Colonic mucosa (tissue), 4 donors: ENCODE results near the gene BMPER. TPM values are rescaled to one million over a fixed set of nuclear protein-coding genes. Genes with fewer than 3 reads are reported as not detected.

Source experiments
- DNase-seq: peaks from one replicate; pipeline ENCODE4 v3.0.0-alpha.2; 2020
- H3K27ac ChIP-seq: fragments of 200-600 bp; one replicate; pipeline ENCODE4 v1.8.0; 2021
- H3K27me3 ChIP-seq: fragments of 200-600 bp; one replicate; pipeline ENCODE4 v1.8.0; 2021
- H3K36me3 ChIP-seq: fragments of 200-600 bp; one replicate; pipeline ENCODE4 v1.8.0; 2021
- H3K4me1 ChIP-seq: fragments of 200-600 bp; one replicate; pipeline ENCODE4 v1.8.0; 2021; ENCODE audit warnings: mild to moderate bottlenecking
- H3K4me3 ChIP-seq: fragments of 200-600 bp; one replicate; pipeline ENCODE4 v1.8.0; 2021
- H3K9ac ChIP-seq, 2 donors: one replicate each; pipeline ENCODE4 v1.7.0; 2013; ENCODE audit warnings: control low read depth in 2 of 2, low read depth in 2 of 2, low read length in 2 of 2
- H3K9me3 ChIP-seq: fragments of 200-600 bp; one replicate; pipeline ENCODE4 v1.8.0; 2021
- CTCF ChIP-seq: fragments of 200-600 bp; IDR thresholded peaks from one replicate; pipeline ENCODE4 v1.8.0; 2022; ENCODE audit warnings: antibody characterized with exemption, mild to moderate bottlenecking
- intact Hi-C: fragments of 100-400 bp; cut with DNase I; formaldehyde crosslinking; loops from one replicate; pipeline ENCODE4 v1.14.1; 2022
- total RNA-seq, 2 donors: library from RNA; stranded (reverse); fragmentation: NEBNext Ultra II Directional in 1 of 2; extraction: Animal tissue kit (Norgen Biotek cat#: 25700) in 1 of 2; gene quantifications; one replicate each; pipeline ENCODE4 v1.2.1, GENCODE V29; 2021
- donor health status: healthy.
- donor health status: DM: no; HTN: no; CAD: no.
- donor health status: DM: no; HTN: no; CAD: no.

BMPER gene
- total RNA-seq, 2 donors from 2014 or later, result 0.85 to 1.3 TPM

GRCh38 chr7:33940503-33940902 lies 35.2 kb downstream of the BMPER start:
- Histone ChIP-seq H3K4me1 (no peaks in the 10 kb centered on the region), H3K27ac (no peak overlapping the region), H3K9ac (no peak overlapping the region), H3K9me3 (no peaks in the 10 kb centered on the region), H3K36me3 (no peaks in the 10 kb centered on the region), H3K27me3 (no peaks in the 10 kb centered on the region), H3K4me3 (no peak overlapping the region)
- no peak for DNase-seq
- TF ChIP-seq CTCF, result no peak
- intact Hi-C loops, result no loop called here

GRCh38 chr7:33941418-33941817 lies 36.1 kb downstream of the BMPER start:
- H3K27me3 ChIP-seq, result no peaks in the 10 kb centered on the region
- intact Hi-C loops, result no loop called here
- H3K9me3 ChIP-seq, result no peaks in the 10 kb centered on the region
- H3K36me3 ChIP-seq, result no peaks in the 10 kb centered on the region
- DNase-seq, result no peak
- H3K27ac ChIP-seq, result no peak overlapping the region
- no peaks in the 10 kb centered on the region for H3K4me1 ChIP-seq
- no peak overlapping the region for H3K4me3 ChIP-seq
- no peak overlapping the region for H3K9ac ChIP-seq
- TF ChIP-seq CTCF, result no peak

- no peak for DNase-seq
- Histone ChIP-seq H3K27ac (no peak overlapping the region), H3K27me3 (no peaks in the 10 kb centered on the region), H3K9me3 (no peaks in the 10 kb centered on the region), H3K36me3 (no peaks in the 10 kb centered on the region), H3K4me3 (no peak overlapping the region), H3K9ac (no peak overlapping the region), H3K4me1 (no peaks in the 10 kb centered on the region)
- intact Hi-C loops, result no loop called here
- TF ChIP-seq CTCF, result no peak
These were observed 40.9 kb downstream of the BMPER start for GRCh38 chr7:33946094-33946699.

GRCh38 chr7:33950047-33950714 lies 44.8 kb downstream of the BMPER start:
- H3K9me3 ChIP-seq, result no peaks in the 10 kb centered on the region
- intact Hi-C loops, result no loop called here
- no peak for TF ChIP-seq CTCF

GRCh38 chr7:33952824-33953223 lies 47.5 kb downstream of the BMPER start:
- Histone ChIP-seq H3K4me1 (no peaks in the 10 kb centered on the region), H3K36me3 (no peaks in the 10 kb centered on the region), H3K27me3 (no peaks in the 10 kb centered on the region), H3K27ac (no peak overlapping the region), H3K9me3 (no peaks in the 10 kb centered on the region), H3K4me3 (no peak overlapping the region), H3K9ac (no peak overlapping the region)
- intact Hi-C loops, result no loop called here
- no peak for DNase-seq
- no peak for TF ChIP-seq CTCF

More at GRCh38 chr7:33950047-33950714, 44.8 kb downstream of the BMPER start:
- no peak for DNase-seq
- Histone ChIP-seq H3K36me3 (no peaks in the 10 kb centered on the region), H3K27ac (no peak overlapping the region), H3K4me1 (no peaks in the 10 kb centered on the region), H3K4me3 (no peak overlapping the region), H3K9ac (no peak overlapping the region), H3K27me3 (no peaks in the 10 kb centered on the region)
